H9 (cell line): Measurements from ENCODE around the gene CCR7. TPM values are rescaled to one million over a fixed set of nuclear protein-coding genes. Genes with fewer than 3 reads are reported as not detected.

Source experiments
- DNase-seq: peaks from one replicate; pipeline ENCODE4 v3.0.0-alpha.2; 2017
- H2AFZ ChIP-seq: one replicate; pipeline ENCODE4 v1.6.1; 2013; ENCODE audit warnings: mild to moderate bottlenecking, low read length, control low read depth, moderate library complexity
- H2AK5ac ChIP-seq: 2 replicates; pipeline ENCODE4 v1.6.1; 2013; ENCODE audit warnings: low read length, control low read depth, mixed read lengths; ENCODE audit not compliant: insufficient read length
- H2BK120ac ChIP-seq: one replicate; pipeline ENCODE4 v1.6.1; 2013; ENCODE audit warnings: low read depth, mild to moderate bottlenecking, low read length, control low read depth, inconsistent platforms; ENCODE audit not compliant: poor library complexity, severe bottlenecking
- H2BK12ac ChIP-seq: 2 replicates; pipeline ENCODE4 v1.6.1; 2013; ENCODE audit warnings: low read length, control low read depth, mixed read lengths, low read depth; ENCODE audit not compliant: insufficient read length
- H2BK15ac ChIP-seq: 2 replicates; pipeline ENCODE4 v1.6.1; 2013; ENCODE audit warnings: low read depth, low read length, control low read depth
- H2BK20ac ChIP-seq: one replicate; pipeline ENCODE4 v1.6.1; 2013; ENCODE audit warnings: low read depth, mild to moderate bottlenecking, low read length, control low read depth, inconsistent platforms; ENCODE audit not compliant: poor library complexity, severe bottlenecking
- H2BK5ac ChIP-seq: 2 replicates; pipeline ENCODE4 v1.6.1; 2013; ENCODE audit warnings: low read length, control low read depth, mixed read lengths; ENCODE audit not compliant: insufficient read length
- H3K14ac ChIP-seq: 2 replicates; pipeline ENCODE4 v1.6.1; 2013; ENCODE audit warnings: low read length, control low read depth; ENCODE audit not compliant: insufficient read depth
- H3K18ac ChIP-seq: 2 replicates; pipeline ENCODE4 v1.6.1; 2013; ENCODE audit warnings: low read depth, mild to moderate bottlenecking, mixed read lengths, low read length, control low read depth; ENCODE audit not compliant: insufficient read length
- H3K23ac ChIP-seq: 2 replicates; pipeline ENCODE4 v1.6.1; 2013; ENCODE audit warnings: low read length, control low read depth, mixed read lengths, low read depth; ENCODE audit not compliant: insufficient read length
- H3K23me2 ChIP-seq: 2 replicates; pipeline ENCODE4 v1.6.1; 2013; ENCODE audit warnings: low read depth, mild to moderate bottlenecking, mixed read lengths, low read length, control low read depth; ENCODE audit not compliant: insufficient read length, poor library complexity, severe bottlenecking
- H3K27ac ChIP-seq: 2 replicates; pipeline ENCODE4 v1.5.1; 2013; ENCODE audit warnings: low read length, control low read depth, mixed read lengths, low read depth; ENCODE audit not compliant: insufficient read length
- H3K27me3 ChIP-seq: 2 replicates; pipeline ENCODE4 v1.6.1; 2013; ENCODE audit warnings: low read length, control low read depth, inconsistent platforms; ENCODE audit not compliant: insufficient read depth
- H3K4ac ChIP-seq: 2 replicates; pipeline ENCODE4 v1.6.1; 2013; ENCODE audit warnings: low read depth, mild to moderate bottlenecking, control low read depth, inconsistent platforms, low read length, moderate library complexity
- H3K4me1 ChIP-seq: 2 replicates; pipeline ENCODE4 v1.6.1; 2013; ENCODE audit warnings: low read length, control low read depth, inconsistent platforms; ENCODE audit not compliant: insufficient read depth
- H3K4me2 ChIP-seq: 2 replicates; pipeline ENCODE4 v1.6.1; 2013; ENCODE audit warnings: low read length, control low read depth, mixed read lengths; ENCODE audit not compliant: insufficient read length, insufficient read depth
- H3K56ac ChIP-seq: 2 replicates; pipeline ENCODE4 v1.6.1; 2013; ENCODE audit warnings: low read depth, mild to moderate bottlenecking, mixed read lengths, low read length, control low read depth; ENCODE audit not compliant: insufficient read length
- H3K79me1 ChIP-seq: 2 replicates; pipeline ENCODE4 v1.6.1; 2013; ENCODE audit warnings: low read depth, mild to moderate bottlenecking, moderate library complexity, low read length, control low read depth, inconsistent platforms; ENCODE audit not compliant: insufficient read depth, poor library complexity, severe bottlenecking
- H3K79me2 ChIP-seq: 2 replicates; pipeline ENCODE4 v1.6.1; 2013; ENCODE audit warnings: low read length, control low read depth, inconsistent platforms; ENCODE audit not compliant: insufficient read depth
- H3K9ac ChIP-seq: 2 replicates; pipeline ENCODE4 v1.6.1; 2013; ENCODE audit warnings: low read length, control low read depth, mixed read lengths; ENCODE audit not compliant: insufficient read length; ENCODE audit errors: extremely low read depth
- H3K9me3 ChIP-seq: one replicate; pipeline ENCODE4 v1.6.1; 2013; ENCODE audit warnings: low read depth, low read length, inconsistent platforms; ENCODE audit not compliant: control insufficient read depth
- H3T11ph ChIP-seq: one replicate; pipeline ENCODE4 v1.6.1; 2013; ENCODE audit warnings: mild to moderate bottlenecking, low read length, control low read depth, inconsistent platforms
- H4K20me1 ChIP-seq: one replicate; pipeline ENCODE4 v1.6.1; 2013; ENCODE audit not compliant: control insufficient read depth, insufficient read length, insufficient read depth
- H4K5ac ChIP-seq: 2 replicates; pipeline ENCODE4 v1.6.1; 2013; ENCODE audit warnings: low read depth, mild to moderate bottlenecking, mixed read lengths, low read length, control low read depth; ENCODE audit not compliant: insufficient read length
- H4K8ac ChIP-seq: replicated peaks from 2 replicates; pipeline ENCODE4 v1.6.1; 2013; ENCODE audit warnings: low read length, control low read depth, mixed read lengths, low read depth; ENCODE audit not compliant: insufficient read length
- H4K91ac ChIP-seq: 2 replicates; pipeline ENCODE4 v1.6.1; 2013; ENCODE audit warnings: low read depth, mild to moderate bottlenecking, moderate library complexity, mixed read lengths, low read length, control low read depth; ENCODE audit not compliant: insufficient read length
- H3K27ac Mint-ChIP-seq, 3 experiments: 2 replicates in 2 of 3; 3 replicates in 1 of 3; pipeline ENCODE4 v1.8.0; 2020 to 2021; ENCODE audit warnings: mixed read lengths in 3 of 3, mild to moderate bottlenecking in 1 of 3, moderate library complexity in 1 of 3
- H3K27me3 Mint-ChIP-seq: 2 replicates; pipeline ENCODE4 v1.8.0; 2021; ENCODE audit warnings: low read depth, mild to moderate bottlenecking, moderate library complexity, mixed read lengths
- H3K36me3 Mint-ChIP-seq, 3 experiments: 2 replicates in 2 of 3; 3 replicates in 1 of 3; pipeline ENCODE4 v1.8.0; 2020 to 2021; ENCODE audit warnings: low read depth in 3 of 3, mixed read lengths in 3 of 3; ENCODE audit not compliant: insufficient read depth in 1 of 3
- H3K4me1 Mint-ChIP-seq, 2 experiments: 2 replicates each; pipeline ENCODE4 v1.8.0; 2020; ENCODE audit warnings: mixed read lengths in 2 of 2
- H3K4me3 Mint-ChIP-seq, 2 experiments: 2 replicates in 1 of 2; 3 replicates in 1 of 2; pipeline ENCODE4 v1.8.0; 2020 to 2021; ENCODE audit warnings: mild to moderate bottlenecking in 2 of 2, mixed read lengths in 2 of 2, moderate library complexity in 1 of 2
- H3K9me3 Mint-ChIP-seq, 2 experiments: 2 replicates in 1 of 2; 3 replicates in 1 of 2; pipeline ENCODE4 v1.8.0; 2020; ENCODE audit warnings: mild to moderate bottlenecking in 2 of 2, mixed read lengths in 2 of 2, moderate library complexity in 1 of 2
- WGBS: extraction: QIAGEN DNeasy Blood & Tissue Kit; methylation state at CpG from one replicate; pipeline ENCODE4 v1.1.7; 2013; ENCODE audit warnings: missing lambda C conversion rate, low lambda C conversion rate, mixed read lengths; ENCODE audit not compliant: insufficient read length; ENCODE audit errors: extremely low coverage; 5-methylcytosine and 5-hydroxymethylcytosine counted together
- total RNA-seq: library from RNA; stranded (reverse); gene quantifications from 2 replicates; pipeline ENCODE4 v1.2.1, GENCODE V29; 2021
- TF ChIP-seq, protein P1 (sequence below): fragments of 200-600 bp; sonication (generic); conservative IDR thresholded peaks from 3 replicates; pipeline ENCODE4 v1.8.0; 2021; ENCODE audit warnings: antibody characterized with exemption, mild to moderate bottlenecking

Gene CCR7
- total RNA-seq, 1 experiment from 2014 or later: 0.31 TPM

DNA sequence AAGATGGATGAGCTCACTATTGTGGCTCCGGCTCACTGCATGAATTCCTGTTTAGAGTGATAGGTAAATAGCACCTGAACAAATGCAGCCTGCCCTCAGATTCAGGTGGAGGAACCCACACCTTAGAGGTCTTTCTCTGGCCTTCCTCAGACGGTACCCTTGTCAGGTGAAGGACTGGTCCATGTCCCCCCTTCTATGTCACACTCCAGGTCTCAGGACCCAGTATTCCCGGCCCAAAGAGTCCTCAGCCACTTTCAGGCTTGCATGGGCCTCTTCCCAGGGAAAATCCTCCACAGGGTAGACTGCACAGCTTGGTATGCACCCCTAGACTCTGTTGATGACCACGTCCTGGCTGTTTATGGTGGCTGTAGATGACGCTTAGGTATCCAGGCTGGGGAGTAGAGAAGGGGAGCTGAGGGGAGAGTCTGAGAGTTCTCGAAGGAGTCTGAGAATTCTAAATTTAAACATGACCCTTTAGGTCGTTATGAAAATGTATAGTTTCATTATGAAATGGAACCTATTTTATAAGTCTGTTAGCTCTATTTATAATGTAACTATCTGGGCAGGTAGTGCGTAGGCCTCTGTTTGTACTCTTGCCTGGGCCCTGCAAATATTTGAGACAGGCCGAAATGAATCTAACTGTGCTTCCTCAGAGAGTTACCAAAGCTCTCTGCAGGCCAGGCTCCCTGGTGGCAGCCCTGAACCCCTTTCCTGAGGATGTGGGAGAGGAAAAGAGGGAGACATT lies 32.5 kb upstream of the CCR7 start:
- no peak overlapping the region for H3K27ac ChIP-seq
- no peaks in the 10 kb centered on the region for H3K79me2 ChIP-seq
- H4K8ac ChIP-seq: no peak overlapping the region
- H4K5ac ChIP-seq: no peak overlapping the region
- no peak overlapping the region for H2BK120ac ChIP-seq
- H3K23ac ChIP-seq: no peak overlapping the region
- no peak for DNase-seq
- no peak overlapping the region for H3K9ac ChIP-seq
- no peak overlapping the region for H3K4ac ChIP-seq
- no peak overlapping the region for H2BK5ac ChIP-seq
- H4K20me1 ChIP-seq: no peaks in the 10 kb centered on the region
- Mint-ChIP-seq H3K9me3 (no peaks in the 10 kb centered on the region), H3K36me3 (no peaks in the 10 kb centered on the region), H3K27ac (no peak overlapping the region; a peak in 1 of 7 replicates), H3K4me3 (no peak overlapping the region), H3K27me3 (no peaks in the 10 kb centered on the region; the same call in none of the 2 replicates), H3K4me1 (peaks cover 9 to 11% of the 10 kb centered on the region in 2 experiments)
- H2AFZ ChIP-seq: no peak overlapping the region
- H4K91ac ChIP-seq: no peak overlapping the region
- no peak overlapping the region for H2BK15ac ChIP-seq
- H3K79me1 ChIP-seq: no peaks in the 10 kb centered on the region
- H2AK5ac ChIP-seq: no peak overlapping the region
- H3K4me1 ChIP-seq: no peaks in the 10 kb centered on the region
- TF ChIP-seq, protein P1, sequence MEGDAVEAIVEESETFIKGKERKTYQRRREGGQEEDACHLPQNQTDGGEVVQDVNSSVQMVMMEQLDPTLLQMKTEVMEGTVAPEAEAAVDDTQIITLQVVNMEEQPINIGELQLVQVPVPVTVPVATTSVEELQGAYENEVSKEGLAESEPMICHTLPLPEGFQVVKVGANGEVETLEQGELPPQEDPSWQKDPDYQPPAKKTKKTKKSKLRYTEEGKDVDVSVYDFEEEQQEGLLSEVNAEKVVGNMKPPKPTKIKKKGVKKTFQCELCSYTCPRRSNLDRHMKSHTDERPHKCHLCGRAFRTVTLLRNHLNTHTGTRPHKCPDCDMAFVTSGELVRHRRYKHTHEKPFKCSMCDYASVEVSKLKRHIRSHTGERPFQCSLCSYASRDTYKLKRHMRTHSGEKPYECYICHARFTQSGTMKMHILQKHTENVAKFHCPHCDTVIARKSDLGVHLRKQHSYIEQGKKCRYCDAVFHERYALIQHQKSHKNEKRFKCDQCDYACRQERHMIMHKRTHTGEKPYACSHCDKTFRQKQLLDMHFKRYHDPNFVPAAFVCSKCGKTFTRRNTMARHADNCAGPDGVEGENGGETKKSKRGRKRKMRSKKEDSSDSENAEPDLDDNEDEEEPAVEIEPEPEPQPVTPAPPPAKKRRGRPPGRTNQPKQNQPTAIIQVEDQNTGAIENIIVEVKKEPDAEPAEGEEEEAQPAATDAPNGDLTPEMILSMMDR: no peak
- H2BK12ac ChIP-seq: no peak overlapping the region
- no peak overlapping the region for H3T11ph ChIP-seq
- no peaks in the 10 kb centered on the region for H3K9me3 ChIP-seq
- no peaks in the 10 kb centered on the region for H3K23me2 ChIP-seq
- WGBS: no CpG with 5 or more reads among the region's 9 CpGs
- H3K56ac ChIP-seq: no peak overlapping the region
- H3K27me3 ChIP-seq: no peaks in the 10 kb centered on the region
- no peak overlapping the region for H3K4me2 ChIP-seq
- no peak overlapping the region for H3K18ac ChIP-seq
- no peak overlapping the region for H2BK20ac ChIP-seq
- H3K14ac ChIP-seq: no peak overlapping the region
